ENCODE measurements around the gene AP1M2. TPM values are rescaled to one million over a fixed set of nuclear protein-coding genes. Genes with fewer than 3 reads are reported as not detected.

AP1M2 gene
- total RNA-seq, 1 experiment from 2014 or later, result 146 TPM

DNA sequence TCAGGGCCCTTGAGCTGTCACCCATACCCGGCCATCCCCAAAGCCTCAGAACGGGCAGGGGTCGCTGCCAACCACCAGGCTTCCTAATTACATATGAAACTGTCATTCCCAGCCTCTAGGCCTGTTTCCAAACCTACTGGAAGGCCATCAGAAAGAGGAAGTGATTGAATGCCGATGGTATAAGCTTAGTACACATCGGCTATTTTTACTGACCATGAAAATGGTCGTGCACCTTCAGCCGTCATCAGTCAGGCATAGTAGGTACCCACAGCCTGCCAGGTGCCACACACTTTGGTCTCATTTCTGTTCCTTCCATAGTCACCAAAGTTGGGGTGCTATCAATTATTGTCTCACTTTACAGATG lies 31.5 kb downstream of the AP1M2 start:
- Mint-ChIP-seq H3K4me3 (no peak overlapping the region), H3K27me3 (ENCODE audit: low read depth) (no peaks in the 10 kb centered on the region), H3K27ac (no peak overlapping the region; a peak in 1 of 7 replicates), H3K36me3 (ENCODE audit: insufficient read depth in 1 of 3, low read depth in 3 of 3) (peaks cover 32 to 93% (median 78%) of the 10 kb centered on the region in 3 experiments; a peak in 6 of 7 replicates), H3K4me1 (no peaks in the 10 kb centered on the region), H3K9me3 (no peaks in the 10 kb centered on the region)
- no peak overlapping the region for H3K4me2 ChIP-seq (ENCODE audit: insufficient read depth, insufficient read length, low read length)
- no peak overlapping the region for H2BK20ac ChIP-seq (ENCODE audit: low read depth, low read length, poor library complexity, severe bottlenecking)
- no peak overlapping the region for H2AK5ac ChIP-seq (ENCODE audit: insufficient read length, low read length)
- no peak overlapping the region for H3K18ac ChIP-seq (ENCODE audit: insufficient read length, low read depth, low read length)
- H3K23me2 ChIP-seq (ENCODE audit: insufficient read length, low read depth, low read length, poor library complexity, severe bottlenecking), result no peaks in the 10 kb centered on the region
- peaks cover 2% of the 10 kb centered on the region for H4K20me1 ChIP-seq (ENCODE audit: control insufficient read depth, insufficient read depth, insufficient read length)
- DNase-seq, result no peak
- no peak overlapping the region for H3T11ph ChIP-seq (ENCODE audit: low read length)
- no peak overlapping the region for H4K91ac ChIP-seq (ENCODE audit: insufficient read length, low read depth, low read length)
- no peak overlapping the region for H3K27ac ChIP-seq (ENCODE audit: insufficient read length, low read depth, low read length)
- no peak overlapping the region for H2BK120ac ChIP-seq (ENCODE audit: low read depth, low read length, poor library complexity, severe bottlenecking)
- H2BK12ac ChIP-seq (ENCODE audit: insufficient read length, low read depth, low read length), result no peak overlapping the region
- H3K4ac ChIP-seq (ENCODE audit: low read depth, low read length), result no peak overlapping the region
- no peak overlapping the region for H3K23ac ChIP-seq (ENCODE audit: insufficient read length, low read depth, low read length)
- H3K9me3 ChIP-seq (ENCODE audit: control insufficient read depth, low read depth, low read length), result no peaks in the 10 kb centered on the region
- no peaks in the 10 kb centered on the region for H3K79me1 ChIP-seq (ENCODE audit: insufficient read depth, low read depth, low read length, poor library complexity, severe bottlenecking)
- no peak overlapping the region for H4K8ac ChIP-seq (replicated peaks; ENCODE audit: insufficient read length, low read depth, low read length)
- H3K27me3 ChIP-seq (ENCODE audit: insufficient read depth, low read length), result no peaks in the 10 kb centered on the region
- no peak overlapping the region for H4K5ac ChIP-seq (ENCODE audit: insufficient read length, low read depth, low read length)
- H3K14ac ChIP-seq (ENCODE audit: insufficient read depth, low read length), result no peak overlapping the region
- no peak overlapping the region for H3K9ac ChIP-seq (ENCODE audit: extremely low read depth, insufficient read length, low read length)
- H3K56ac ChIP-seq (ENCODE audit: insufficient read length, low read depth, low read length), result no peak overlapping the region
- H2AFZ ChIP-seq (ENCODE audit: low read length), result no peak overlapping the region
- no peaks in the 10 kb centered on the region for H3K79me2 ChIP-seq (ENCODE audit: insufficient read depth, low read length)
- H2BK5ac ChIP-seq (ENCODE audit: insufficient read length, low read length), result no peak overlapping the region
- H3K4me1 ChIP-seq (ENCODE audit: insufficient read depth, low read length), result no peaks in the 10 kb centered on the region
- no CpG with 5 or more reads among the region's 7 CpGs for WGBS (ENCODE audit: extremely low coverage, insufficient read length, low lambda C conversion rate)
- no peak overlapping the region for H2BK15ac ChIP-seq (ENCODE audit: low read depth, low read length)
- TF ChIP-seq, protein P1, sequence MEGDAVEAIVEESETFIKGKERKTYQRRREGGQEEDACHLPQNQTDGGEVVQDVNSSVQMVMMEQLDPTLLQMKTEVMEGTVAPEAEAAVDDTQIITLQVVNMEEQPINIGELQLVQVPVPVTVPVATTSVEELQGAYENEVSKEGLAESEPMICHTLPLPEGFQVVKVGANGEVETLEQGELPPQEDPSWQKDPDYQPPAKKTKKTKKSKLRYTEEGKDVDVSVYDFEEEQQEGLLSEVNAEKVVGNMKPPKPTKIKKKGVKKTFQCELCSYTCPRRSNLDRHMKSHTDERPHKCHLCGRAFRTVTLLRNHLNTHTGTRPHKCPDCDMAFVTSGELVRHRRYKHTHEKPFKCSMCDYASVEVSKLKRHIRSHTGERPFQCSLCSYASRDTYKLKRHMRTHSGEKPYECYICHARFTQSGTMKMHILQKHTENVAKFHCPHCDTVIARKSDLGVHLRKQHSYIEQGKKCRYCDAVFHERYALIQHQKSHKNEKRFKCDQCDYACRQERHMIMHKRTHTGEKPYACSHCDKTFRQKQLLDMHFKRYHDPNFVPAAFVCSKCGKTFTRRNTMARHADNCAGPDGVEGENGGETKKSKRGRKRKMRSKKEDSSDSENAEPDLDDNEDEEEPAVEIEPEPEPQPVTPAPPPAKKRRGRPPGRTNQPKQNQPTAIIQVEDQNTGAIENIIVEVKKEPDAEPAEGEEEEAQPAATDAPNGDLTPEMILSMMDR (conservative IDR thresholded peaks at IDR 0.05), result no peak

Data from H9 (cell line).